Ishikawa (cell line): ENCODE results near the gene PCLO.

Experiments used
- CREB1 ChIP-seq: IDR thresholded peaks from 2 replicates; pipeline ENCODE4 v1.6.1; 2012; ENCODE audit warnings: low read depth
- NFIC ChIP-seq: IDR thresholded peaks from 2 replicates; pipeline ENCODE4 v1.6.1; 2012
- TAF1 ChIP-seq: IDR thresholded peaks from 2 replicates; pipeline ENCODE4 v1.6.1; 2012; ENCODE audit warnings: low read depth, mild to moderate bottlenecking
- YY1 ChIP-seq: IDR thresholded peaks from 2 replicates; pipeline ENCODE4 v1.6.1; 2012; ENCODE audit warnings: low read depth
- TF ChIP-seq, protein P1 (sequence below): IDR thresholded peaks from 2 replicates; pipeline ENCODE4 v1.6.1; 2012
- TF ChIP-seq, protein P2 (sequence below): IDR thresholded peaks from 2 replicates; pipeline ENCODE4 v1.6.1; 2012
- TF ChIP-seq, protein P3 (sequence below): IDR thresholded peaks from 2 replicates; pipeline ENCODE4 v1.6.1; 2012; ENCODE audit warnings: low read depth, mild to moderate bottlenecking

DNA sequence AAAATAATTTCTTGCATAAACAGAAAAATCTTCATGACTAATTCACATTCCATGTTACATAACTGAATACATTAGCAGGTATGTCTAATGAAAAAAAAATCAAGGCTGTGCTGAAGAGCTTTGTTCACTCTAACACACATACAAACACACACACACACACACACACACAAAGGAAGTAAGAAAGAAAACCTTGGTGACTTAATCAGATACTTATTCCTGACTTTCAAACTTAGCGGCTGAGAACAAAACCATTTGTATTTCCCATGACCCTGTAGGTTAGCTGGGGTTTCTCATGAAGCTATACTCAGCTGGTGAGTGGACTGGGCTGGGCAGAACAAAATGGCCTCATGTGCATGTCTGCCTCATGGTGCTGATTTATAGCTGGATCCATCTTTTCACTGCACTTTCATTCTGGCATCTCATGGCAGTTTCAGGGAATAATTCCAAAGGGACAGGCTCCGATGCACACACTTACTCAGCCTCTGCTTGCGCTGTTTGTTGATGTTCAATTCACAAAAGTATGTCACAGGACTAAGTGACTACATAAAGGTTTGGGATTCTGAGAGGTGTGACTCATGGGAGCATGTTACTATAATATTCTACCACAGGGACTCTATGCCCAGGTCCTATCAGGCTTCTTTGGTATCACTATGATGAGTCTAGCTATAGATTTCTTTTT is 161.2 kb downstream of the PCLO start:
- TF ChIP-seq YY1 (no peak), TAF1 (no peak), NFIC (no peak), CREB1 (no peak)
- TF ChIP-seq, protein P1, sequence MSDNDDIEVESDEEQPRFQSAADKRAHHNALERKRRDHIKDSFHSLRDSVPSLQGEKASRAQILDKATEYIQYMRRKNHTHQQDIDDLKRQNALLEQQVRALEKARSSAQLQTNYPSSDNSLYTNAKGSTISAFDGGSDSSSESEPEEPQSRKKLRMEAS, result no peak
- TF ChIP-seq, protein P2, sequence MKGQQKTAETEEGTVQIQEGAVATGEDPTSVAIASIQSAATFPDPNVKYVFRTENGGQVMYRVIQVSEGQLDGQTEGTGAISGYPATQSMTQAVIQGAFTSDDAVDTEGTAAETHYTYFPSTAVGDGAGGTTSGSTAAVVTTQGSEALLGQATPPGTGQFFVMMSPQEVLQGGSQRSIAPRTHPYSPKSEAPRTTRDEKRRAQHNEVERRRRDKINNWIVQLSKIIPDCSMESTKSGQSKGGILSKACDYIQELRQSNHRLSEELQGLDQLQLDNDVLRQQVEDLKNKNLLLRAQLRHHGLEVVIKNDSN, result no peak
- TF ChIP-seq, protein P3, sequence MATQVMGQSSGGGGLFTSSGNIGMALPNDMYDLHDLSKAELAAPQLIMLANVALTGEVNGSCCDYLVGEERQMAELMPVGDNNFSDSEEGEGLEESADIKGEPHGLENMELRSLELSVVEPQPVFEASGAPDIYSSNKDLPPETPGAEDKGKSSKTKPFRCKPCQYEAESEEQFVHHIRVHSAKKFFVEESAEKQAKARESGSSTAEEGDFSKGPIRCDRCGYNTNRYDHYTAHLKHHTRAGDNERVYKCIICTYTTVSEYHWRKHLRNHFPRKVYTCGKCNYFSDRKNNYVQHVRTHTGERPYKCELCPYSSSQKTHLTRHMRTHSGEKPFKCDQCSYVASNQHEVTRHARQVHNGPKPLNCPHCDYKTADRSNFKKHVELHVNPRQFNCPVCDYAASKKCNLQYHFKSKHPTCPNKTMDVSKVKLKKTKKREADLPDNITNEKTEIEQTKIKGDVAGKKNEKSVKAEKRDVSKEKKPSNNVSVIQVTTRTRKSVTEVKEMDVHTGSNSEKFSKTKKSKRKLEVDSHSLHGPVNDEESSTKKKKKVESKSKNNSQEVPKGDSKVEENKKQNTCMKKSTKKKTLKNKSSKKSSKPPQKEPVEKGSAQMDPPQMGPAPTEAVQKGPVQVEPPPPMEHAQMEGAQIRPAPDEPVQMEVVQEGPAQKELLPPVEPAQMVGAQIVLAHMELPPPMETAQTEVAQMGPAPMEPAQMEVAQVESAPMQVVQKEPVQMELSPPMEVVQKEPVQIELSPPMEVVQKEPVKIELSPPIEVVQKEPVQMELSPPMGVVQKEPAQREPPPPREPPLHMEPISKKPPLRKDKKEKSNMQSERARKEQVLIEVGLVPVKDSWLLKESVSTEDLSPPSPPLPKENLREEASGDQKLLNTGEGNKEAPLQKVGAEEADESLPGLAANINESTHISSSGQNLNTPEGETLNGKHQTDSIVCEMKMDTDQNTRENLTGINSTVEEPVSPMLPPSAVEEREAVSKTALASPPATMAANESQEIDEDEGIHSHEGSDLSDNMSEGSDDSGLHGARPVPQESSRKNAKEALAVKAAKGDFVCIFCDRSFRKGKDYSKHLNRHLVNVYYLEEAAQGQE, result no peak
